Panc1 (cell line): Measurements from ENCODE around the gene CDHR2. TPM values are rescaled to one million over a fixed set of nuclear protein-coding genes. Genes with fewer than 3 reads are reported as not detected.
A peak's percentile ranks its signal among the peaks of the same experiment; 100 is the strongest.
"Not testable (repeated sequence)": the region's sequence is repeated elsewhere in the genome, so short reads cannot be mapped to it uniquely, and the experiment has no call there.

ENCODE experiments used
- ATAC-seq: fragments of 200-7000 bp; cut with Tn5 transposase; 2 replicates; pipeline ENCODE4 v1.9.1; 2020; ENCODE audit warnings: mild to moderate bottlenecking, moderate library complexity
- BruUV-seq: library from RNA; stranded (reverse); fragments of 400-500 nt; replicated peaks from 2 replicates; lab custom pipeline; 2021; lab: Mats Ljungman, UMichigan
- CTCF ChIA-PET: fragments of 300-600 bp; sonication (Branson Sonifier 250); formaldehyde crosslinking; loops from one replicate; lab custom pipeline; 2022; ENCODE audit warnings: antibody characterized with exemption; lab: Charles Lee
- POLR2A ChIA-PET: fragments of 300-600 bp; sonication (Branson Sonifier 250); formaldehyde crosslinking; loops from one replicate; lab custom pipeline; 2022; ENCODE audit warnings: antibody characterized with exemption; lab: Charles Lee
- DNase-seq: peaks from one replicate; pipeline ENCODE4 v3.0.0-alpha.2; 2010; ENCODE audit warnings: low read depth, low spot score
- H3K27ac ChIP-seq: 2 replicates; pipeline ENCODE4 v1.5.1; 2011; ENCODE audit warnings: mild to moderate bottlenecking, low read length, inconsistent platforms
- H3K27me3 ChIP-seq: fragments of 200-500 bp; sonication (Bioruptor generic); 2 replicates; pipeline ENCODE4 v1.6.0; 2014; ENCODE audit warnings: low read length, inconsistent platforms; ENCODE audit not compliant: control insufficient read depth, insufficient read depth
- H3K36me3 ChIP-seq: fragments of 200-500 bp; sonication (Bioruptor generic); 2 replicates; pipeline ENCODE4 v1.5.1; 2014; ENCODE audit warnings: inconsistent platforms, mild to moderate bottlenecking, low read length, moderate library complexity; ENCODE audit not compliant: control insufficient read depth, insufficient read depth
- H3K4me1 ChIP-seq: 2 replicates; pipeline ENCODE4 v1.5.1; 2011; ENCODE audit warnings: inconsistent platforms, mild to moderate bottlenecking, low read length, moderate library complexity; ENCODE audit not compliant: control insufficient read depth, insufficient read depth
- H3K4me3 ChIP-seq, 2 experiments: 2 replicates each; pipeline ENCODE4 v1.5.1; 2011 to 2012; ENCODE audit warnings: low read depth in 2 of 2, low read length in 2 of 2, mild to moderate bottlenecking in 2 of 2, inconsistent platforms in 1 of 2, moderate library complexity in 1 of 2
- H3K9me3 ChIP-seq: fragments of 200-500 bp; sonication (Bioruptor generic); 2 replicates; pipeline ENCODE4 v1.5.1; 2014; ENCODE audit warnings: low read depth, mild to moderate bottlenecking, inconsistent platforms, low read length, moderate library complexity; ENCODE audit not compliant: control insufficient read depth, insufficient read depth
- POLR2AphosphoS5 ChIP-seq: IDR thresholded peaks from 2 replicates; pipeline ENCODE4 v1.6.1; 2012; ENCODE audit warnings: mild to moderate bottlenecking, low read depth, low read length, moderate library complexity
- REST ChIP-seq, 2 experiments: IDR thresholded peaks; 2 replicates each; pipeline ENCODE4 v1.6.1; 2011 to 2012; ENCODE audit warnings: low read depth in 2 of 2, control low read depth in 1 of 2, low read length in 1 of 2, mild to moderate bottlenecking in 1 of 2, moderate library complexity in 1 of 2; ENCODE audit not compliant: insufficient read depth in 1 of 2
- SIN3A ChIP-seq: IDR thresholded peaks from 2 replicates; pipeline ENCODE4 v1.6.1; 2012; ENCODE audit warnings: low read depth, mild to moderate bottlenecking, low read length, moderate library complexity, borderline replicate concordance; ENCODE audit not compliant: insufficient read depth
- TCF7L2 ChIP-seq: IDR thresholded peaks from 2 replicates; pipeline ENCODE4 v1.6.1; 2011; ENCODE audit warnings: mild to moderate bottlenecking, low read depth, low read length, inconsistent platforms
- in situ Hi-C: cut with HindIII; loops from 2 replicates; pipeline ENCODE4 v1.10.0; 2016; ENCODE audit warnings: low sequenced_read_pairs, low pct_unique_long_range_greater_than_20kb
- intact Hi-C: fragments of 100-400 bp; cut with micrococcal nuclease; formaldehyde crosslinking; loops from one replicate; pipeline ENCODE4 v1.10.0; 2022; ENCODE audit not compliant: unreplicated experiment
- total RNA-seq: library from RNA; stranded (reverse); gene quantifications from one replicate; pipeline ENCODE4 v1.2.1, GENCODE V29; 2021; ENCODE audit not compliant: unreplicated experiment
- TF ChIP-seq, protein P1 (sequence below): fragments of 450-650 bp; IDR thresholded peaks from 2 replicates; pipeline ENCODE4 v1.5.1; 2017; ENCODE audit warnings: mild to moderate bottlenecking

The CDHR2 gene
- total RNA-seq, 1 experiment from 2014 or later: 0.72 TPM

DNA sequence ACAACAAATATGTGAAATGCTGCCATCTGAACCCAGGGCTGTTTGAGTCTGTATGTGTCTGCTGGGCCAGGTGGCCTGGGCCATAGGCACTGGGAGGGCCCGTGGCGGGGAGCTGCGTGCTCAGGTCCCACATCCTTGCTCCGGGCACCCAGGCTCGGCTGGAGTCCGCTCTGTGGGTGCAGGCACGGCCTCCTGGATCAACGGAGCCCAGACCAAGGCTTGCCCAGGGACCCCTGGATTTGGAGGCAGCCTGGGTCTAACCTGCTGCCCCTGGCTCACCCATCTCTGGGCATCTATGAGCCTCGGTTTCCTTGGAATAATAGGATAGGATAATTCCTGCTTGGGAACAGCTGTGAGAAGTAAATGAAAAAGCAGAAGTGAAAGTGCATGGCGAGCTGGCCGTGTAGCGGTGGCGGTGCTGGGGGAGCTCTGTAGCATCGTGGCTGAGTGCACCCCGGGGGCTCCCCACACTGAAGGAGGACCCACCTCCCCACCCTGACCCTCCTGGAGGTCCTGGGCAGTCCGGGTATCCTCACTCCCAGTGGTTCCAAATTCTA lies 1.2 kb downstream of the CDHR2 start:
- DNase-seq (no peak), ATAC-seq (peak; percentile 35)
- CTCF ChIA-PET: no interaction called here
- in situ Hi-C loops: no loop called here
- intact Hi-C loops: no loop called here
- no TSS peak for BruUV-seq
- Histone ChIP-seq H3K4me3 (peak overlapping the region; percentile 20 to 43; a peak in 2 of 4 replicates), H3K27me3 (no peaks in the 10 kb centered on the region), H3K4me1 (peaks cover 23% of the 10 kb centered on the region), H3K36me3 (no peaks in the 10 kb centered on the region), H3K9me3 (no peaks in the 10 kb centered on the region), H3K27ac (peak overlapping the region; percentile 59; the same call in 1 of the 2 replicates)
- TF ChIP-seq, protein P1, sequence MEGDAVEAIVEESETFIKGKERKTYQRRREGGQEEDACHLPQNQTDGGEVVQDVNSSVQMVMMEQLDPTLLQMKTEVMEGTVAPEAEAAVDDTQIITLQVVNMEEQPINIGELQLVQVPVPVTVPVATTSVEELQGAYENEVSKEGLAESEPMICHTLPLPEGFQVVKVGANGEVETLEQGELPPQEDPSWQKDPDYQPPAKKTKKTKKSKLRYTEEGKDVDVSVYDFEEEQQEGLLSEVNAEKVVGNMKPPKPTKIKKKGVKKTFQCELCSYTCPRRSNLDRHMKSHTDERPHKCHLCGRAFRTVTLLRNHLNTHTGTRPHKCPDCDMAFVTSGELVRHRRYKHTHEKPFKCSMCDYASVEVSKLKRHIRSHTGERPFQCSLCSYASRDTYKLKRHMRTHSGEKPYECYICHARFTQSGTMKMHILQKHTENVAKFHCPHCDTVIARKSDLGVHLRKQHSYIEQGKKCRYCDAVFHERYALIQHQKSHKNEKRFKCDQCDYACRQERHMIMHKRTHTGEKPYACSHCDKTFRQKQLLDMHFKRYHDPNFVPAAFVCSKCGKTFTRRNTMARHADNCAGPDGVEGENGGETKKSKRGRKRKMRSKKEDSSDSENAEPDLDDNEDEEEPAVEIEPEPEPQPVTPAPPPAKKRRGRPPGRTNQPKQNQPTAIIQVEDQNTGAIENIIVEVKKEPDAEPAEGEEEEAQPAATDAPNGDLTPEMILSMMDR: no peak
- TF ChIP-seq POLR2AphosphoS5 (no peak), REST (IDR thresholded peaks at IDR 0.05; ENCODE audit: insufficient read depth in 1 of 2, low read depth in 2 of 2, low read length in 1 of 2) (no peak), SIN3A (no peak), TCF7L2 (no peak)
- POLR2A ChIA-PET: no interaction called here

- H3K36me3 ChIP-seq, DNase-seq, CTCF ChIA-PET, ATAC-seq, H3K27ac ChIP-seq, H3K27me3 ChIP-seq, intact Hi-C loops, POLR2A ChIA-PET, in situ Hi-C loops, BruUV-seq, H3K9me3 ChIP-seq: not testable (repeated sequence)
- Histone ChIP-seq H3K4me3 (peak overlapping the region; percentile 20 to 43; a peak in 2 of 4 replicates), H3K4me1 (peaks cover 17% of the 10 kb centered on the region)
Observed at GRCh38 chr5:176550937-176551336, 1.8 kb downstream of the CDHR2 start.

- no peaks in the 10 kb centered on the region for H3K27me3 ChIP-seq
- ChIA-PET CTCF (no interaction called here), POLR2A (no interaction called here)
- H3K27ac ChIP-seq: no peak overlapping the region
- H3K4me1 ChIP-seq: peaks cover 17% of the 10 kb centered on the region
- DNase-seq (no peak), ATAC-seq (no peak)
- TF ChIP-seq POLR2AphosphoS5: no peak
- TF ChIP-seq, protein P1: no peak
- no peak for TF ChIP-seq REST (IDR thresholded peaks at IDR 0.05; ENCODE audit: insufficient read depth in 1 of 2, low read depth in 2 of 2, low read length in 1 of 2)
- TF ChIP-seq SIN3A: no peak
- no peak for TF ChIP-seq TCF7L2
- H3K4me3 ChIP-seq: no peak overlapping the region
- no TSS peak for BruUV-seq
- in situ Hi-C loops: no loop called here
- no peaks in the 10 kb centered on the region for H3K9me3 ChIP-seq
- H3K36me3 ChIP-seq: no peaks in the 10 kb centered on the region
- intact Hi-C loops: no loop called here
Observed at GRCh38 chr5:176552332-176552869, 3.3 kb downstream of the CDHR2 start.
